ENCODE data around the gene KLK6.

- TF ChIP-seq POLR2A (IDR thresholded peaks at IDR 0.05; ENCODE audit: low read length) (no peak), GATA1 (IDR thresholded peaks at IDR 0.05; ENCODE audit: low read depth, low read length) (no peak)
Observed at GRCh38 chr19:50952910-50953309, 16.5 kb downstream of the KLK6 start, which contains the start of gene KLK5.
